ENCODE measurements around the gene ARHGAP6.
"Not testable (repeated sequence)": the region's sequence is repeated elsewhere in the genome, so short reads cannot be mapped to it uniquely, and the experiment has no call there.

Gene ARHGAP6

GRCh38 chrX:11272290-11272689 lies 393.4 kb downstream of the ARHGAP6 start:
- no peak for DNase-seq

GRCh38 chrX:11269996-11270395 lies 395.7 kb downstream of the ARHGAP6 start:
- no peak for DNase-seq

GRCh38 chrX:11269006-11269405 lies 396.7 kb downstream of the ARHGAP6 start:
- no peak for DNase-seq

GRCh38 chrX:11267425-11267824 lies 398.3 kb downstream of the ARHGAP6 start:
- DNase-seq: no peak

- DNase-seq: no peak
Observed at GRCh38 chrX:11266573-11267003, 399.1 kb downstream of the ARHGAP6 start.

GRCh38 chrX:11265352-11265751 lies 400.4 kb downstream of the ARHGAP6 start:
- no peak for DNase-seq

- DNase-seq: no peak
Observed at GRCh38 chrX:11264925-11265324, 400.8 kb downstream of the ARHGAP6 start.

GRCh38 chrX:11261260-11261659 lies 404.5 kb downstream of the ARHGAP6 start:
- DNase-seq: no peak

- DNase-seq: no peak
Observed at GRCh38 chrX:11259437-11259836, 406.3 kb downstream of the ARHGAP6 start.

GRCh38 chrX:11257711-11258110 lies 408.0 kb downstream of the ARHGAP6 start:
- DNase-seq: no peak

- DNase-seq: no peak
Observed at GRCh38 chrX:11257290-11257689, 408.4 kb downstream of the ARHGAP6 start.

- DNase-seq: no peak
Observed at GRCh38 chrX:11254417-11255109, 411.2 kb downstream of the ARHGAP6 start.

- no peak for DNase-seq
Observed at GRCh38 chrX:11244636-11245035, 421.1 kb downstream of the ARHGAP6 start.

- DNase-seq: no peak
Observed at GRCh38 chrX:11242704-11243103, 423.0 kb downstream of the ARHGAP6 start.

- no peak for DNase-seq
Observed at GRCh38 chrX:11241720-11242119, 424.0 kb downstream of the ARHGAP6 start.

- DNase-seq: no peak
Observed at GRCh38 chrX:11239230-11239629, 426.5 kb downstream of the ARHGAP6 start.

- DNase-seq: not testable (repeated sequence)
Observed at GRCh38 chrX:11235377-11235776, 430.3 kb downstream of the ARHGAP6 start.

- no peak for DNase-seq
Observed at GRCh38 chrX:11215191-11215921, 450.4 kb downstream of the ARHGAP6 start.

- DNase-seq: no peak
Observed at GRCh38 chrX:11214346-11215190, 451.2 kb downstream of the ARHGAP6 start.

- DNase-seq: no peak
Observed at GRCh38 chrX:11212741-11213140, 453.0 kb downstream of the ARHGAP6 start.

- DNase-seq: no peak
Observed at GRCh38 chrX:11210415-11210801, 455.3 kb downstream of the ARHGAP6 start.

GRCh38 chrX:11209798-11210414 lies 455.8 kb downstream of the ARHGAP6 start:
- no peak for DNase-seq

GRCh38 chrX:11206716-11207115 lies 459.0 kb downstream of the ARHGAP6 start:
- DNase-seq: no peak
